Vagina (tissue), 2 donors: Measurements from ENCODE around the gene ISLR. TPM values are rescaled to one million over a fixed set of nuclear protein-coding genes. Genes with fewer than 3 reads are reported as not detected.
A peak's percentile ranks its signal among the peaks of the same experiment; 100 is the strongest.

Experiments
- DNase-seq, 2 donors: peaks; one replicate each; pipeline ENCODE4 v3.0.0-alpha.2; 2017; ENCODE audit errors: extremely low spot score in 2 of 2
- H3K27ac ChIP-seq: fragments of 200-600 bp; sonication (generic); one replicate; pipeline ENCODE4 v1.5.1; 2019
- H3K27me3 ChIP-seq: fragments of 200-600 bp; sonication (generic); one replicate; pipeline ENCODE4 v1.5.1; 2019
- H3K36me3 ChIP-seq, 2 donors: fragments of 200-600 bp; sonication (generic); one replicate each; pipeline ENCODE4 v1.5.1; 2017 to 2019
- H3K4me1 ChIP-seq: fragments of 200-600 bp; sonication (generic); one replicate; pipeline ENCODE4 v1.5.1; 2019
- H3K4me3 ChIP-seq, 2 donors: fragments of 200-600 bp; sonication (generic); 1 replicate in 1 of 2; 2 replicates in 1 of 2; pipeline ENCODE4 v1.5.1; 2016 to 2019
- H3K9me3 ChIP-seq: fragments of 200-600 bp; sonication (generic); one replicate; pipeline ENCODE4 v1.5.1; 2019
- CTCF ChIP-seq, 3 experiments: fragments of 450-650 bp in 2 of 3; fragments of 200-600 bp in 1 of 3; sonication (generic) in 1 of 3; IDR thresholded peaks; one replicate each; pipeline ENCODE4 v1.5.1; 2017 to 2019; ENCODE audit warnings: antibody characterized with exemption in 3 of 3, mild to moderate bottlenecking in 2 of 3, moderate library complexity in 2 of 3
- POLR2A ChIP-seq, 2 donors: fragments of 450-650 bp; IDR thresholded peaks; one replicate each; pipeline ENCODE4 v1.6.1; 2017; ENCODE audit warnings: antibody characterized with exemption in 2 of 2, mild to moderate bottlenecking in 2 of 2, moderate library complexity in 2 of 2
- POLR2AphosphoS5 ChIP-seq, 2 donors: sonication (generic); formaldehyde crosslinking; IDR thresholded peaks; one replicate each; pipeline ENCODE4 v1.9.0; 2017; ENCODE audit warnings: antibody characterized with exemption in 2 of 2, mild to moderate bottlenecking in 2 of 2, low read depth in 1 of 2; ENCODE audit not compliant: insufficient read depth in 1 of 2
- intact Hi-C: fragments of 100-400 bp; cut with DNase I; formaldehyde crosslinking; loops from one replicate; pipeline ENCODE4 v1.15.1; 2023
- total RNA-seq: library from RNA; depleted of rRNA; stranded (reverse); fragments of >200 nt; gene quantifications from one replicate; pipeline ENCODE4 v1.2.3, GENCODE V29; 2016

Gene ISLR
- total RNA-seq: 208 TPM

- Histone ChIP-seq H3K9me3 (no peaks in the 10 kb centered on the region), H3K4me1 (peaks cover 77% of the 10 kb centered on the region), H3K27me3 (no peaks in the 10 kb centered on the region), H3K4me3 (peak within 1 kb of the TSS; percentile 43 to 56), H3K27ac (peak within 1 kb of the TSS; percentile 89), H3K36me3 (no peaks in the 10 kb centered on the region)
- intact Hi-C loops: no loop called here
- peak in 1 of 2 donors; percentile 90 for DNase-seq
- TF ChIP-seq CTCF (IDR thresholded peaks at IDR 0.05): no peak
- peak; percentile 10 to 89 for TF ChIP-seq POLR2AphosphoS5 (IDR thresholded peaks at IDR 0.05; ENCODE audit: insufficient read depth in 1 of 2, low read depth in 1 of 2)
- peak in 1 of 2 donors; percentile 43 for TF ChIP-seq POLR2A (IDR thresholded peaks at IDR 0.05)
These were observed at the start of gene ISLR for GRCh38 chr15:74173380-74174218. Gene ISLR, plus strand, starts transcription at chr15:74173710. Its CDS starts 1,149 bp downstream, at chr15:74174859.

- TF ChIP-seq CTCF (IDR thresholded peaks at IDR 0.05) (no peak), POLR2AphosphoS5 (IDR thresholded peaks at IDR 0.05; ENCODE audit: insufficient read depth in 1 of 2, low read depth in 1 of 2) (no peak), POLR2A (IDR thresholded peaks at IDR 0.05) (no peak)
- Histone ChIP-seq H3K27ac (no peak overlapping the region), H3K4me1 (peaks cover 15% of the 10 kb centered on the region), H3K9me3 (no peaks in the 10 kb centered on the region), H3K27me3 (peaks cover 6% of the 10 kb centered on the region), H3K36me3 (no peaks in the 10 kb centered on the region), H3K4me3 (no peak overlapping the region)
- intact Hi-C loops: no loop called here
- DNase-seq: no peak
These were observed 49.3 kb upstream of the ISLR start for GRCh38 chr15:74124196-74124595.

GRCh38 chr15:74124759-74125158, 48.8 kb upstream of the ISLR start:
- DNase-seq: no peak
- intact Hi-C loops: loop anchor here (5.0 kb wide), 1 partner anchor 183 kb away; no protein-coding TSS in a partner anchor
- Histone ChIP-seq H3K27ac (no peak overlapping the region), H3K4me1 (peaks cover 21% of the 10 kb centered on the region), H3K36me3 (no peaks in the 10 kb centered on the region), H3K4me3 (no peak overlapping the region), H3K27me3 (peaks cover 11% of the 10 kb centered on the region), H3K9me3 (no peaks in the 10 kb centered on the region)
- TF ChIP-seq POLR2AphosphoS5 (IDR thresholded peaks at IDR 0.05; ENCODE audit: insufficient read depth in 1 of 2, low read depth in 1 of 2) (no peak), POLR2A (IDR thresholded peaks at IDR 0.05) (no peak), CTCF (IDR thresholded peaks at IDR 0.05) (no peak)

GRCh38 chr15:74127255-74127953, 46.1 kb upstream of the ISLR start:
- TF ChIP-seq CTCF (IDR thresholded peaks at IDR 0.05): peak; percentile 82 to 100 (median 96)
- TF ChIP-seq POLR2A (IDR thresholded peaks at IDR 0.05): no peak
- H3K27ac ChIP-seq: no peak overlapping the region
- intact Hi-C loops: loop anchor here (5.0 kb wide), 1 partner anchor 180 kb away; no protein-coding TSS in a partner anchor
- DNase-seq: peak in 1 of 2 donors; percentile 85
- peaks cover 31% of the 10 kb centered on the region for H3K4me1 ChIP-seq
- H3K9me3 ChIP-seq: no peaks in the 10 kb centered on the region
- H3K4me3 ChIP-seq: peak overlapping the region; percentile 34 to 39
- peaks cover 19% of the 10 kb centered on the region for H3K27me3 ChIP-seq
- no peaks in the 10 kb centered on the region for H3K36me3 ChIP-seq
